Vagina (tissue), 2 donors: ENCODE results near the gene ABI1. TPM values are rescaled to one million over a fixed set of nuclear protein-coding genes. Genes with fewer than 3 reads are reported as not detected.

Experiments
- DNase-seq, 2 donors: peaks; one replicate each; pipeline ENCODE4 v3.0.0-alpha.2; 2017; ENCODE audit errors: extremely low spot score in 2 of 2
- H3K27ac ChIP-seq: fragments of 200-600 bp; sonication (generic); one replicate; pipeline ENCODE4 v1.5.1; 2019
- H3K27me3 ChIP-seq: fragments of 200-600 bp; sonication (generic); one replicate; pipeline ENCODE4 v1.5.1; 2019
- H3K36me3 ChIP-seq, 2 donors: fragments of 200-600 bp; sonication (generic); one replicate each; pipeline ENCODE4 v1.5.1; 2017 to 2019
- H3K4me1 ChIP-seq: fragments of 200-600 bp; sonication (generic); one replicate; pipeline ENCODE4 v1.5.1; 2019
- H3K4me3 ChIP-seq, 2 donors: fragments of 200-600 bp; sonication (generic); 1 replicate in 1 of 2; 2 replicates in 1 of 2; pipeline ENCODE4 v1.5.1; 2016 to 2019
- H3K9me3 ChIP-seq: fragments of 200-600 bp; sonication (generic); one replicate; pipeline ENCODE4 v1.5.1; 2019
- POLR2A ChIP-seq, 2 donors: fragments of 450-650 bp; IDR thresholded peaks; one replicate each; pipeline ENCODE4 v1.6.1; 2017; ENCODE audit warnings: antibody characterized with exemption in 2 of 2, mild to moderate bottlenecking in 2 of 2, moderate library complexity in 2 of 2
- POLR2AphosphoS5 ChIP-seq, 2 donors: sonication (generic); formaldehyde crosslinking; IDR thresholded peaks; one replicate each; pipeline ENCODE4 v1.9.0; 2017; ENCODE audit warnings: antibody characterized with exemption in 2 of 2, mild to moderate bottlenecking in 2 of 2, low read depth in 1 of 2; ENCODE audit not compliant: insufficient read depth in 1 of 2
- intact Hi-C: fragments of 100-400 bp; cut with DNase I; formaldehyde crosslinking; loops from one replicate; pipeline ENCODE4 v1.15.1; 2023
- total RNA-seq: library from RNA; depleted of rRNA; stranded (reverse); fragments of >200 nt; gene quantifications from one replicate; pipeline ENCODE4 v1.2.3, GENCODE V29; 2016
- TF ChIP-seq, protein P1 (sequence below), 3 experiments: fragments of 450-650 bp in 2 of 3; fragments of 200-600 bp in 1 of 3; sonication (generic) in 1 of 3; IDR thresholded peaks; one replicate each; pipeline ENCODE4 v1.5.1; 2017 to 2019; ENCODE audit warnings: antibody characterized with exemption in 3 of 3, mild to moderate bottlenecking in 2 of 3, moderate library complexity in 2 of 3

Gene ABI1
- total RNA-seq, 1 donor from 2014 or later, result 26.0 TPM

DNA sequence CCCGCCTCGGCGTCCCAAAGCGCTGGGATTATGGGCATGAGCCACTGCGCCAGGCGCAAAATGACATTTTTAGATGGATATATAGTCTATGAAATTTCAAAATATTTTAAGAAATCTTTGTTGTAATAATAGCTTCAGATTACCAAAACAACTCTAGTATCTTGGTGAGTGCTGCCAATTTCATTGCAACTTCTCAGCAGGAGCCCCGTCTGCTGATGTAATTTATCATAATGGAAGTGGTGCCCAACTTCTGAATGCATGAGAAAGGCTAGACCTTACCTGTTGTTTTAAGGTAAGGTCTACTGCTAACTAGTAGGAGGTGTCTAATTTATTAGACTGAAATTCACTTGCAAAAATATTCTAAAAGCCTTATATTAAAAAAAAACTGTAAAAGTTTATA is 143.3 kb downstream of the ABI1 start:
- intact Hi-C loops, result no loop called here
- Histone ChIP-seq H3K27ac (no peak overlapping the region), H3K36me3 (peaks cover 0 to 13% of the 10 kb centered on the region in 2 donors)

DNA sequence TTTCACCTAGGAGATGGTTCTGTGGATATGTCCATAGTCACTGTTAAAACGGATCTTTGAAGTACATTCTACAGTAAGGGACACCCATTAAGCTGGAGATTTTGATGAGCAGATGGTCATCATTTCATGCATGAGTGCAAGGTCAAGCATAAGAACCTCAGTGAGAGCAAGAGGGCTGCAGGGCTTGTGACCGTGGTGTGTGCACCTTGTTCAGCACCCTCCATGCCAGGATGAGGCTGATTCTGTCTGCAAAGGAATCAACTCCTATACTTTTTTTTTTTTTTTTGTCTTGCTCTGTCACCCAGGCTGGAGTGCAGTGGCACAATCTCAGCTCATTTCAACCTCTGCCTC is 145.6 kb downstream of the ABI1 start:
- Histone ChIP-seq H3K27ac (no peak overlapping the region), H3K9me3 (no peaks in the 10 kb centered on the region), H3K36me3 (peaks cover 0 to 11% of the 10 kb centered on the region in 2 donors), H3K4me1 (no peaks in the 10 kb centered on the region), H3K27me3 (no peaks in the 10 kb centered on the region), H3K4me3 (no peak overlapping the region)
- intact Hi-C loops, result no loop called here
- TF ChIP-seq POLR2A (IDR thresholded peaks at IDR 0.05), result no peak
- TF ChIP-seq, protein P1, sequence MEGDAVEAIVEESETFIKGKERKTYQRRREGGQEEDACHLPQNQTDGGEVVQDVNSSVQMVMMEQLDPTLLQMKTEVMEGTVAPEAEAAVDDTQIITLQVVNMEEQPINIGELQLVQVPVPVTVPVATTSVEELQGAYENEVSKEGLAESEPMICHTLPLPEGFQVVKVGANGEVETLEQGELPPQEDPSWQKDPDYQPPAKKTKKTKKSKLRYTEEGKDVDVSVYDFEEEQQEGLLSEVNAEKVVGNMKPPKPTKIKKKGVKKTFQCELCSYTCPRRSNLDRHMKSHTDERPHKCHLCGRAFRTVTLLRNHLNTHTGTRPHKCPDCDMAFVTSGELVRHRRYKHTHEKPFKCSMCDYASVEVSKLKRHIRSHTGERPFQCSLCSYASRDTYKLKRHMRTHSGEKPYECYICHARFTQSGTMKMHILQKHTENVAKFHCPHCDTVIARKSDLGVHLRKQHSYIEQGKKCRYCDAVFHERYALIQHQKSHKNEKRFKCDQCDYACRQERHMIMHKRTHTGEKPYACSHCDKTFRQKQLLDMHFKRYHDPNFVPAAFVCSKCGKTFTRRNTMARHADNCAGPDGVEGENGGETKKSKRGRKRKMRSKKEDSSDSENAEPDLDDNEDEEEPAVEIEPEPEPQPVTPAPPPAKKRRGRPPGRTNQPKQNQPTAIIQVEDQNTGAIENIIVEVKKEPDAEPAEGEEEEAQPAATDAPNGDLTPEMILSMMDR (IDR thresholded peaks at IDR 0.05), result no peak
- TF ChIP-seq POLR2AphosphoS5 (IDR thresholded peaks at IDR 0.05; ENCODE audit: insufficient read depth in 1 of 2, low read depth in 1 of 2), result no peak
- no peak for DNase-seq

More for the DNA sequence above, 143.3 kb downstream of the ABI1 start:
- no peaks in the 10 kb centered on the region for H3K9me3 ChIP-seq
- no peaks in the 10 kb centered on the region for H3K4me1 ChIP-seq
- DNase-seq, result no peak
- H3K27me3 ChIP-seq, result no peaks in the 10 kb centered on the region
- TF ChIP-seq POLR2AphosphoS5 (IDR thresholded peaks at IDR 0.05; ENCODE audit: insufficient read depth in 1 of 2, low read depth in 1 of 2) (no peak), POLR2A (IDR thresholded peaks at IDR 0.05) (no peak)
- TF ChIP-seq, protein P1 (IDR thresholded peaks at IDR 0.05), result no peak
- H3K4me3 ChIP-seq, result no peak overlapping the region

DNA sequence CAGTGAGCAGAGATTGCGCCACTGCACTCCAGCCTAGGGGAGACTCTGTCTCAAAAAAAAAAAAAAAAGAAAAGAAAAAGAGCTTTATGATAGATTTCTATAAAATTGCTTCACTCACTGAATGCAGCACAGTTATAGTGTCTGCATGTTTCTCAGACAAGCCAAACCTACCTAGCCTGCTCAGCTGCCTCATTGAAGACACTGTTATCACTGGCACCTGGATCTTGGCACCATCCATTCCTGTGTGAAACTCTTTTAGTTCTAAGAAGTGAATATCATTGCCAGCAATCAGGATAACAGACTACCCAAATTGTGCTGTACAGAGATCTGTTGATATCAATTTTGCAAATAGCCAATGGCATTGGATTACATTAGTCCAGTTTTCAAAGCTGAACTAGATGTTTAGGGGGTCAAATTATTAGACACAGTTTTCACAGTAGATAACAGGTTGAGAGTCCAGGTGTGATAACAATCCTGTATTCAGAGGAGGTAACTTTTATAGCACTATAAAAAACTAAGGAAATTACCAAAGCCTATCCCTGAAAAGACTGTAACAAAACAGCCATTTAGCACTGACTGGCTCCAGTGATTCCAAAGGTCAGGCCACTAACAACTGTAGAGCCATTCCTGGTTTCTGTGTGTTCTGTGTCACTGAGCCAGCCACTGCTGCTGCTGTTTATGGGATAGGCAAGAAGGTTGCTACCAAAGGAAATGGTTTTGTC is 146.2 kb downstream of the ABI1 start:
- TF ChIP-seq POLR2A (IDR thresholded peaks at IDR 0.05) (no peak), POLR2AphosphoS5 (IDR thresholded peaks at IDR 0.05; ENCODE audit: insufficient read depth in 1 of 2, low read depth in 1 of 2) (no peak)
- TF ChIP-seq, protein P1 (IDR thresholded peaks at IDR 0.05), result no peak
- H3K9me3 ChIP-seq, result no peaks in the 10 kb centered on the region
- H3K27ac ChIP-seq, result no peak overlapping the region
- no peak overlapping the region for H3K4me3 ChIP-seq
- intact Hi-C loops, result no loop called here
- H3K4me1 ChIP-seq, result no peaks in the 10 kb centered on the region
- no peak for DNase-seq
- H3K36me3 ChIP-seq, result peaks cover 0 to 6% of the 10 kb centered on the region in 2 donors
- no peaks in the 10 kb centered on the region for H3K27me3 ChIP-seq

DNA sequence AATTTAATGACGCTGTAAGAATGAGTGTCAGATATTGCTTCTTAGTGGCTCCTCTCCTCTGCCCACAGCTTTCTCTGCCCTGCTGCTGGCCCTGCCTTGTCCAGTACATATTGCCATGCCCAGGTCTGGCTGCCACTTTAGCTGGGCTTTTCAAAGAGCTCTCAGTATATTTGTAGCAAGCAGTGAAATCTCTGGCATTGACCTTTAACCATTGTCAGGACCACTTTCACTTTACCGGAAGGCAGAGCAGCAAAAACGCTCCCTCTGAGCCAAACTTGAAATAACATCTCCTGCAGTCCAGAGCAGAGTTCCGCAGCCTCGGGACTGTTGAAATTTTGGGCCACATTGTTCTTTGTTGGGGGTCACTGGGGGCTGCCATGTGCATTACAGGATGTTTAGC is 149.4 kb downstream of the ABI1 start:
- intact Hi-C loops, result no loop called here
- no peak for DNase-seq
- Histone ChIP-seq H3K4me1 (no peaks in the 10 kb centered on the region), H3K27ac (no peak overlapping the region), H3K4me3 (no peak overlapping the region), H3K9me3 (no peaks in the 10 kb centered on the region), H3K27me3 (no peaks in the 10 kb centered on the region), H3K36me3 (peaks cover 3 to 10% of the 10 kb centered on the region in 2 donors)
- no peak for TF ChIP-seq POLR2AphosphoS5 (IDR thresholded peaks at IDR 0.05; ENCODE audit: insufficient read depth in 1 of 2, low read depth in 1 of 2)
- no peak for TF ChIP-seq POLR2A (IDR thresholded peaks at IDR 0.05)
- TF ChIP-seq, protein P1 (IDR thresholded peaks at IDR 0.05), result no peak

DNA sequence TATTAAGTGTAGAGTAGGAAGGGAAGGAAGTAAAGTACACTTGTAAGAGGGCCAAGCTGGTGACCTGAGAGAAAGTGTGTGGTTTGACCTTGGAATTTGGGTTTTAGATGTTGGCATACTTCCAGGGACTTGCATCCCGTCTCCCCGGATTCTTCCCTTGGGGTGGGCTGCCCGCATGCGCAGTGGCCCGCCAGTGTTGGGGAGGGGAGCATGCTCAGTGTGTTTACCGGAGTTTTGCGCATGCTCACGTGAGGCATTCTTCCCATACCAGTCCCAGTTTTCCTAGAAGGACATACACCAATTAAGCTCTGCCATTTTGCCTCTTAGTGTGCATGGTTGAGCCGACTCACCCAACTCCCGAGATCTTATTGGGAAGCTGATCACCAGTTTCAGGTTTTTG is 153.8 kb downstream of the ABI1 start:
- H3K4me1 ChIP-seq, result no peaks in the 10 kb centered on the region
- H3K27me3 ChIP-seq, result no peaks in the 10 kb centered on the region
- no peaks in the 10 kb centered on the region for H3K9me3 ChIP-seq
- TF ChIP-seq POLR2A (IDR thresholded peaks at IDR 0.05), result no peak
- TF ChIP-seq, protein P1 (IDR thresholded peaks at IDR 0.05), result no peak
- no peak for TF ChIP-seq POLR2AphosphoS5 (IDR thresholded peaks at IDR 0.05; ENCODE audit: insufficient read depth in 1 of 2, low read depth in 1 of 2)
- H3K36me3 ChIP-seq, result peaks cover 3 to 8% of the 10 kb centered on the region in 2 donors
- no peak overlapping the region for H3K27ac ChIP-seq
- DNase-seq, result no peak
- H3K4me3 ChIP-seq, result no peak overlapping the region
- intact Hi-C loops, result no loop called here
